Nucleus accumbens (tissue), 56 donors: ENCODE results near the gene TMEM52.
"Not testable (repeated sequence)": the region's sequence is repeated elsewhere in the genome, so short reads cannot be mapped to it uniquely, and the experiment has no call there.

Experiments used
- DNase-seq, 56 donors: peaks; one replicate each; lab custom pipeline; 2025; lab: John Stamatoyannopoulos, UW

Gene TMEM52

DNA sequence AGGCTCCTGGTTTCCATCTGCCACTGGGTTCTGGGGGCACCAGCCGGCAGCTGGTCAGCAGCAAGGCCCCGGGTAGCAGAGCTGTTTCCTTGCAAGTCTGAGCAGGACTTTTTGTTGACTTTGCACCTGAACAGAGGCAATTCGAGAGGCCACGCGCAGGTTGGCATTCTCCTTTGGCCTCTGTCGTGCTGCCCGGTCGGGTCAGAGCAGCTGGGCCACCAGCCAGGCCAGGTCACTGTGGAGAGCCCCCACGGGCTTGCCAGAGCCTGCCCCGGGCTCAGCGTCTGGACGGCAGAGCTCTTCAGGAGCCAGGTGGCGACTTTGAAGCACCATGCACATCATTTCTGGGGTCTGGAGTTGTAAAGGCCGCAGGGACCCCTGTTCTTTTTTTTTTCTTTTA lies 28.4 kb upstream of the TMEM52 start:
- DNase-seq: no peak

DNA sequence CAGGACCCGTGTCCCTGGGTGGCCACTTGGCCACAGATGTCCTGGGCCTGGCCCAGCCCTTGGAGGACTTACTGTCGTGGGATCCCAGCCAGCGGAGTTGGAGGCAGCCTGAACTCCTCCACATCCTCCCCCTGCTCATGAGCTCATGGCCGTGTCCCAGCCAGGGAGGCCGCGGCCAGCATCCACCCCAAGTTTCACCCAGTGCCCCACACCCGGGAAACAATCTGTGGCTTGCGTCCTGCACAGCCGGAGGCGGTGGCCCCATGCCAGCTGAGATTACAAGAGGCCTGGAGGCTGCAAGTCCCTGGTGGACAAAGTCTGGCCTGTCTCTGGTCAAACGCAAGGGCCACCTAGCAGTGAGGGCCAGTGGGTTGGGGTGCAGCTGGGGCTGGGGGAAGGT lies 27.5 kb upstream of the TMEM52 start:
- DNase-seq: peak in 13 of 56 donors; percentile 5 to 58 (median 22)

DNA sequence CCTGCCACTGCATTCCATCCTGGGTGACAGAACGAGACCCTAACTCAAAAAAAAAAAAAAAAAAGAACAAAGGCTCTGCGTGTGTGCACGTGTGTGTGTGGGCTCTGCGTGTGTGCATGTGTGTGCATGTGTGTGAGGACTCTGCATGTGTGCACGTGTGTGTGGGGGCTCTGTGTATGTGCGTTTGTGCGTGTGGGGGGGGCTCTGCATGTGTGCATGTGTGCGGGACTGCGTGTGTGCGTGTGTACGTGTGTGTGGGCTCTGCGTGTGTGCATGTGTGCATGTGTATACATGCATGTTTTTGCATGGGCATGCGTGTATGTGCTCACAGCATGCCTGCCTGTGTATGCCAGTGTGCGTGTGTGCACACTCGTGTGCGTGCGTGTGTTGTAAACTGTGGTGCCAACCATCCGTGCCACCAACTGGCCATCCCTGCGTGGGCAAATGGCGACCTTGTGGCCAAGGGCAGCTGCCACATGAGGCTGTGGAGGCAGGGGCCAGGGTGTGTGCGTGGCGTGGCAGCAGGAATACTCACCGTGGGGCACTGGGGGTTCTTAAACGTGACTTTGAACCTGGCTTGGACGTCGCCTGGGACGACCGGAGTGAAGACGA lies 26.8 kb upstream of the TMEM52 start:
- DNase-seq: no peak

DNA sequence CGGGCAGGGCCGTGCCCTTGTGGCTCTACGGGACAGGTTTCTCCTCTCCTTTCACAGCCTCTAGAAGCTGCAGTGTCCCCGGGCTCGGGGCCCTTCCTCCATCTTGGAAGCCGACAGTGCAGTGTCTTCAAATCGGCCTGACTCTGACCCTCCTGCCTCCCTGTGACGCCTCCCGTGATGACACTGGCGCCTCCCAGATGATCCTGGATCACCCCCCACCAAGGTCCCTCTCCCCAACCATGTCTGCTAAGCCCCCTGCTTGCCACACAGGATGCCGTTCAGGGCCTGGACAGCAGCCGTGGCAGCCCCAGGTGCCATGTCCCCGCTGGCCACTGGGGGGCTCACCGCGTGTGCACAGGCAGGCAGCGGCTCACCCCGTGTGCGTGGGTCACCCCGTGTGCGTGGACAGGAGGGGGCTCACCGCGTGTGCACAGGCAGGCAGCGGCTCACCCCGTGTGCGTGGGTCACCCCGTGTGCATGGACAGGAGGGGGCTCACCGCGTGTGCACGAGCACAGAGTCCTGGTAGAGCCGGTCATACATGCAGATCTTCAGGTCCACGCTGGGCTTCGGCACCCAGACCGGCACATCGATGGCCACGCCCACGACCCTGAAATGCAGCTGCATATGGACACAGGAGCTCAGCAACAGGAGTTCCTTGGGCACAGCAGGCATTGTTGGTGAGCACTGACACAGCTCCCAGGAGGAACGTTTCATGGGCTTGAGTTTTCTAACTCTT lies 24.9 kb upstream of the TMEM52 start:
- DNase-seq: peak in 24 of 56 donors; percentile 6 to 66 (median 28)

DNA sequence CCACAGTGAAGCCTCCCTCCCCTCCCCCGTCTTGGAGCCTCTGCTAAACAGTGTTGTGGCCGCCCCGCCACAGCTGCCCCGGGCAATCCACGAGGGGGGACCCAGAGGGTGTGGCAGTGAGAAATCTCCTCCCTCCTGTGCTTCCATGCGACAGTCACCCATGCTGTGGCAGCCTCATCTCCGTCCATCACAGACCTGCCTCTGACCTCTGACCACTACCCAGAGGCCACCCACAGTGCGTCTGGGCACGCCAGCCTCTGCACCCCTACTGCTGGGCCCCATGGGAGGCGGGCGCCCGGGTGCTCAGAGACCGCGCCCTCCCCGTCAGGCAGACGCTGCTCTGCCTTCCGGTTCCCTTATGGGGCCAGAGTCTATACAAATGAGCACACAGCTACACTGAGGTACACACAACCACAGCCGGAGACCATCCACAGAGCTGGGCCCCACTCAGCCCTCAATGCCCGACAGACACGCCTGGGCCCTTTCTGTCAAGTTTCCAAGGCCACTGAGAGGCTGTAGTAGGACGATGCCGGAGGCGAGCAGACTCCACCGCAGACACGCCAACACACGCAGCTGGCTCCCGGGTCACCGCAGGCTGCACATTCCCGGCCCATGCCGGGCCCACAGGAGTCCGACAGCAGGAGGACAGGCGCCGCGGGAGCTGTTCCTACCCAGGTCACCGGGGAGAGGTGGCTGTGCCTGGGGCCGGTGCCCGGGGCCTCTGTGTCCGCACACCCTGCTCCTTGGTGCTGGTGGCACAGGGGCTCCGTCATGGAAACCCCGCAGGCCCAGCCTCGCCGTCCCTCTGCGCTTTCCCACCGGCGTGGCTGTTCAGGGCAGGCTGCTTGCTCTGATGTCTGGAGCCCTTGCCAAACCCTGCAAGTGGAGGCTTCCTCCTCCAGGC lies 23.9 kb upstream of the TMEM52 start:
- no peak for DNase-seq

- no peak for DNase-seq
Observed at GRCh38 chr1:1941868-1942752, 23.0 kb upstream of the TMEM52 start.

GRCh38 chr1:1941211-1941841 lies 22.2 kb upstream of the TMEM52 start:
- DNase-seq: no peak

DNA sequence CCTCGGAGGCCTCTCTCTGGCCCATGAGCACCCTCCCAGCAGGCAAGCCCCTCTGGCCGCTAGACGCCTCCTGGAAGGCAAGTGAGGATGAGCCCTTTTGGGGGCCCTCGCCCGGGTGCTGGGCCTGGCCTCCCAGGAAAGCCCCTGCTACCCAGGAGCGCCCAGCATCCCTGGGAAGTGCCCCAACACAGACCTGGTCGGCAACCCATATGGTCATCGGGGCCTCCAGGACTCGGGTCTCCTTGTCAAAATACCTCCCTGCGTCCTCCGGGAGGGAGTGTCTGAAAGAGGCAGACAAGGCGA lies 21.0 kb upstream of the TMEM52 start:
- DNase-seq: no peak

DNA sequence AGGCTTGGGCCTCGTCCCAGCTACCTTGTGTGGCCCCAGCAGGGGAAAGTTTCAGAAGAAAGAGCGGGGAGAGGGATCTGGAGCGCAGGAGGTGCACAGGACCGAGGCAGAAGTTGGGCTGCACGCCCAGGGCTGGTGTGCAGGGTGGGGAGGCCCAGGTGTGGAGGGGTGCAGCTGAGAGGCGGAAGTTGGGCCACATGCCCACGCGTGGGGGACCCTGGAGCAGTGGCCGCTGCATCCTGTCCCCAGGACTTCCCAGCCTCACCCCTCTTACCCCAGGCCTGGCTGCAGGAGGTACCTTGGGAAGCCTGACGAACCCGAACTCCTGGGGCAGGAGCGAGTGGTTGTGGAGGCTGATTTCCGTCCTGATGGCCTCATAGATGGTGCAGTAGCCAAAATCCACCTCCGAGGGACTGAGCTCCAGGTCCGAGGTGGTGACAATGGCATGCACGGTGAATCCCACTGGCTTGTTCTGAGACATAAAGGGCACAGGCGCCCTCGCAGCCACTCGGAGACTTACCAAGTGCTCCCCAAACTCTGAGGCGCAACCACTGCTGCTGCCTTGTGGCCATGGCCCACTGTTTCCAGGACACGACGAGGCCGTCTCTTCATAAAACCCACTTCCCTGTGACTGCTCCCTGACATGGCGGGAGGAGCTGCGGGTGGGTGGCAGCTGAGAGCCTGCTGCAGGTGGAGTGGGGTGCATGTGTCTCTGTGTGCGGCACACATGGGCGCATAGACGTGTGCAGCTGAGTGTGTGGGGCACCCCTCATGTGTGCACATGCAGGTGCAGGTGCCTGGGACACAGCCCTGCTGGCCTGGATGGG lies 20.4 kb upstream of the TMEM52 start:
- no peak for DNase-seq

GRCh38 chr1:1938613-1939295 lies 19.7 kb upstream of the TMEM52 start:
- DNase-seq: no peak

- DNase-seq: no peak
Observed at GRCh38 chr1:1938276-1938573, 19.1 kb upstream of the TMEM52 start.

DNA sequence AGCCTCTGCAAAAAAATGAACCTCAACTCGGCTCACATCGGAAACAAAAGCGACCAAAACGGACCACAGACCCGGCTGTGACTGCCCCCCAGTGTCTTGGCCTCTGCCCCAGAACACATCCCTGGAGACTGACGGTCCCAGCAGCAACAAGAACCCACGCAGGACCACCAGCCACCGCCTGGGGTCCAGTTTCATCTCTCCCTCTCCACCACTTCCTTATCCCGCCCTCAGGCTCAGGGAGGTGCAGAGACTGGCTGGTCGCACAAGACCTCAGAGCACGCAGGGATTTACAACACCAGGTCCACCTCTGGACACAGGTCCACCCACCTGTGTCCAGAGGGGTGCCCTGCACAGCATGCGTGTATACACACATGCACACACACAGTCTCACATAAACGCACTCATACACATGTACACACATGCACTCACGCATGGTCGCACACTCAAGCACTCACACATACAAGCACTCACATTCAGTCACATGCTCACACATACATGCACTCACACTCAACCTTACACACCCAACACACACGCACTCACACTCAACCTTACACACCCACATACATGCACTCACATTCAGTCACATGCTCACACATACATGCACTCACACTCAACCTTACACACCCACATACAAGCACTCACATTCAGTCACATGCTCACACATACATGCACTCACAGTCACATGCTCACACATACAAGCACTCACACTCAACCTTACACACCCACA lies 18.6 kb upstream of the TMEM52 start:
- no peak for DNase-seq

DNA sequence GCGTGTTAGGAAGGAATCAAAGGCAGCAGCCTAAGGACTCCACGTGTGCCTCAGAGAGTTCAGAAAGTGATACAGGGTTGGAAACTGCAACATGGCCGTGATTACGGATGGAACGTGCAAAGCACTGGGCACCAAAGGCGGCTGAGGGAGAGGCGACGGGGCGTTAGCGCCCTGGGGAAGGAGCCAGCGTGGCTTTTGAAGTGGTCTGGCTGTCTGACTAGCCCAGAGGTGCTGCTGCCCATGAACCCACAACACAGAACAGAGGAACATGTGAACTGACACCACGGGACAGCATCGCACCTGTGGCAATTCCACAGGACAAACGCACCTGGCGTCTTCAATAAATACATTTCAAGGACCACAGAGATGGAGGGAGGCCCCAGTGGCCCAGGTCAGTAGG lies 18.0 kb upstream of the TMEM52 start:
- DNase-seq: no peak

DNA sequence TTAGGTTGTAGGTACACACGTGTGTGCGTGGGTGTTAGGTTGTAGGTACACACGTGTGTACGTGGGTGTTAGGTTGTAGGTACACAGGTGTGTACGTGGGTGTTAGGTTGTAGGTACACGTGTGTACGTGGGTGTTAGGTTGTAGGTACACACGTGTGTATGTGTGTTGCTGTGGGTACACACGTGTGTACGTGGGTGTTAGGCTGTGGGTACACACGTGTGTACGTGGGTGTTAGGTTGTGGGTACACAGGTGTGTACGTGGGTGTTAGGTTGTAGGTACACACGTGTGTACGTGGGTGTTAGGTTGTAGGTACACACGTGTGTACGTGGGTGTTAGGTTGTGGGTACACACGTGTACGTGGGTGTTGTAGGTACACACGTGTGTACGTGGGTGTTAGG lies 15.8 kb upstream of the TMEM52 start:
- not testable (repeated sequence) for DNase-seq

GRCh38 chr1:1929639-1930545 lies 10.8 kb upstream of the TMEM52 start:
- no peak for DNase-seq

DNA sequence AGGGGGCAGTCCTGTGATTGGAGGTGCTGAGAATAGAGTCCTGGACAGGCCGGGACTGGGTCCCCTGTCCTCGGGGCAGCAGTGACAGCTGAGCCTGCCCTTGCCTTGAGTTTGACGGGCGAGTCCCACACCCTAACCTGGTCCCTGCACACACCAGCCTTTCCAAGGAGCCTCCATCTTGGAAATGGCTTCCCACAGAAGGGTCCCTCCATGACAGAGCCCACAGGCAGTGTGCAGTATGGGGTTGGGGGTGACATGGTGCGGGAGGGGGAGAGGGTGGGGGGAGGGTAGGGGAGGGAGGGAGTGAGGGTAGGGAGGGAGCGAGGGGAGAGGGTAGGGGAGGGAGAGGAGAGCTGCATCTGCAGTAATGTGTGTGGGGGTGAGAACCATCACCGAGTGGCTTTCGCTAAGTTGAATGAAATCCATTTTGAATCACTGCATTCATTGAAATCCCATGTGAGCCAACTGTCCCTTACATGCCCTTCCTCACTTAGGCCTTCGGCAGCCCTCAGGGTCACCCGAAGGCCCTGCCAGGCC lies 10.1 kb upstream of the TMEM52 start:
- DNase-seq: no peak
